DMS 273 treated with DMSO at 0.1 percent for 48 hours (cell line): Measurements from ENCODE around the gene USP17L29.
"Not testable (repeated sequence)": the region's sequence is repeated elsewhere in the genome, so short reads cannot be mapped to it uniquely, and the experiment has no call there.

Experiments
- DNase-seq: peaks from one replicate; lab custom pipeline; 2025; lab: John Stamatoyannopoulos, UW

USP17L29 gene, protein sequence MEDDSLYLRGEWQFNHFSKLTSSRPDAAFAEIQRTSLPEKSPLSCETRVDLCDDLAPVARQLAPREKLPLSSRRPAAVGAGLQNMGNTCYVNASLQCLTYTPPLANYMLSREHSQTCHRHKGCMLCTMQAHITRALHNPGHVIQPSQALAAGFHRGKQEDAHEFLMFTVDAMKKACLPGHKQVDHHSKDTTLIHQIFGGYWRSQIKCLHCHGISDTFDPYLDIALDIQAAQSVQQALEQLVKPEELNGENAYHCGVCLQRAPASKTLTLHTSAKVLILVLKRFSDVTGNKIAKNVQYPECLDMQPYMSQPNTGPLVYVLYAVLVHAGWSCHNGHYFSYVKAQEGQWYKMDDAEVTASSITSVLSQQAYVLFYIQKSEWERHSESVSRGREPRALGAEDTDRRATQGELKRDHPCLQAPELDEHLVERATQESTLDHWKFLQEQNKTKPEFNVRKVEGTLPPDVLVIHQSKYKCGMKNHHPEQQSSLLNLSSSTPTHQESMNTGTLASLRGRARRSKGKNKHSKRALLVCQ

DNA sequence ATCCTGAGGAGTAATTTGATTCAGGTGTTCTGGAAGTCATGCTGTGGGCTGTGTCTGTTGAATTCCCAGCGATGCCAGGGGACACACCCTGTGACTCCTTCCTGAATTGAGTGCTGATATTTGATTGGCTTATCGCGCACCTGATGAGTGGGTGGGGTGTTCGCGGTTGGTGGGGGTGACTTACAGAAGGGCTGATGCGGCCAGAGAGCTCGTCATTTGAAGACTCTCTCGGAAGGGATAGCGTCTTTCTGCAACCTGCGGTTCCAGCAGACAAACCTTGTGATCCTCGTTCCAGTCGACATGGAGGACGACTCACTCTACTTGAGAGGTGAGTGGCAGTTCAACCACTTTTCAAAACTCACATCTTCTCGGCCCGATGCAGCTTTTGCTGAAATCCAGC, at the start of gene USP17L29:
Gene USP17L29, plus strand, starts transcription at position 301 of the 400 bp plus-strand sequence. Its CDS starts 0 bp downstream, at position 301.
- DNase-seq, result not testable (repeated sequence)

DNA sequence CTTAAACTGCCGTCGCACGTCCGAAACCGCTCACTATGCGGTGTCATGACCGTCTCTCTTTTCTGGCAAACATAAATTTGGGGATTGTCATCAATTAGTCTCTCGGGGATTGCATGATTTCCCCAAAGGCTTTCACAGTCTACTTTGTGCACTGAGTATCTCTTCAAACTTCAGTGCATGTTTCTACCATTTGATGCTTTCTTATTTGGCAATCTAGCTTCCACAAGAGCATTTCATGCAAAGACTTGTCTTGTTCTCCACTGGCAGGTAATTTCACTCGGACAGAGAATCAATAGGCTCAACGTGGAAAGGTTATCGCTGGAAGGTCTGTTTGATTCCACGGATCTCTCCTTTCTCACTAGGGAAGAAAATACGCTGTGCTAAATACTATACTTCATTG, 29.2 kb upstream of the USP17L29 start:
- DNase-seq, result not testable (repeated sequence)

DNA sequence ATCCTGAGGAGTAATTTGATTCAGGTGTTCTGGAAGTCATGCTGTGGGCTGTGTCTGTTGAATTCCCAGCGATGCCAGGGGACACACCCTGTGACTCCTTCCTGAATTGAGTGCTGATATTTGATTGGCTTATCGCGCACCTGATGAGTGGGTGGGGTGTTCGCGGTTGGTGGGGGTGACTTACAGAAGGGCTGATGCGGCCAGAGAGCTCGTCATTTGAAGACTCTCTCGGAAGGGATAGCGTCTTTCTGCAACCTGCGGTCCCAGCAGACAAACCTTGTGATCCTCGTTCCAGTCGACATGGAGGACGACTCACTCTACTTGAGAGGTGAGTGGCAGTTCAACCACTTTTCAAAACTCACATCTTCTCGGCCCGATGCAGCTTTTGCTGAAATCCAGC, 28.6 kb upstream of the USP17L29 start, which contains the start of gene USP17L24:
Gene USP17L24, plus strand, starts transcription at position 301 of the 400 bp plus-strand sequence. Its CDS starts 0 bp downstream, at position 301.
- DNase-seq, result not testable (repeated sequence)

DNA sequence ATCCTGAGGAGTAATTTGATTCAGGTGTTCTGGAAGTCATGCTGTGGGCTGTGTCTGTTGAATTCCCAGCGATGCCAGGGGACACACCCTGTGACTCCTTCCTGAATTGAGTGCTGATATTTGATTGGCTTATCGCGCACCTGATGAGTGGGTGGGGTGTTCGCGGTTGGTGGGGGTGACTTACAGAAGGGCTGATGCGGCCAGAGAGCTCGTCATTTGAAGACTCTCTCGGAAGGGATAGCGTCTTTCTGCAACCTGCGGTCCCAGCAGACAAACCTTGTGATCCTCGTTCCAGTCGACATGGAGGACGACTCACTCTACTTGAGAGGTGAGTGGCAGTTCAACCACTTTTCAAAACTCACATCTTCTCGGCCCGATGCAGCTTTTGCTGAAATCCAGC, 23.8 kb upstream of the USP17L29 start, which contains the start of gene USP17L25:
Gene USP17L25, plus strand, starts transcription at position 301 of the 400 bp plus-strand sequence. Its CDS starts 0 bp downstream, at position 301.
- DNase-seq, result not testable (repeated sequence)

DNA sequence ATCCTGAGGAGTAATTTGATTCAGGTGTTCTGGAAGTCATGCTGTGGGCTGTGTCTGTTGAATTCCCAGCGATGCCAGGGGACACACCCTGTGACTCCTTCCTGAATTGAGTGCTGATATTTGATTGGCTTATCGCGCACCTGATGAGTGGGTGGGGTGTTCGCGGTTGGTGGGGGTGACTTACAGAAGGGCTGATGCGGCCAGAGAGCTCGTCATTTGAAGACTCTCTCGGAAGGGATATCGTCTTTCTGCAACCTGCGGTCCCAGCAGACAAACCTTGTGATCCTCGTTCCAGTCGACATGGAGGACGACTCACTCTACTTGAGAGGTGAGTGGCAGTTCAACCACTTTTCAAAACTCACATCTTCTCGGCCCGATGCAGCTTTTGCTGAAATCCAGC, 19.1 kb upstream of the USP17L29 start, which contains the start of gene USP17L26:
Gene USP17L26, plus strand, starts transcription at position 301 of the 400 bp plus-strand sequence. Its CDS starts 0 bp downstream, at position 301.
- not testable (repeated sequence) for DNase-seq

DNA sequence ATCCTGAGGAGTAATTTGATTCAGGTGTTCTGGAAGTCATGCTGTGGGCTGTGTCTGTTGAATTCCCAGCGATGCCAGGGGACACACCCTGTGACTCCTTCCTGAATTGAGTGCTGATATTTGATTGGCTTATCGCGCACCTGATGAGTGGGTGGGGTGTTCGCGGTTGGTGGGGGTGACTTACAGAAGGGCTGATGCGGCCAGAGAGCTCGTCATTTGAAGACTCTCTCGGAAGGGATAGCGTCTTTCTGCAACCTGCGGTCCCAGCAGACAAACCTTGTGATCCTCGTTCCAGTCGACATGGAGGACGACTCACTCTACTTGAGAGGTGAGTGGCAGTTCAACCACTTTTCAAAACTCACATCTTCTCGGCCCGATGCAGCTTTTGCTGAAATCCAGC, 14.3 kb upstream of the USP17L29 start, which contains the start of gene USP17L5:
Gene USP17L5, plus strand, starts transcription at position 301 of the 400 bp plus-strand sequence. Its CDS starts 0 bp downstream, at position 301.
- DNase-seq, result not testable (repeated sequence)

DNA sequence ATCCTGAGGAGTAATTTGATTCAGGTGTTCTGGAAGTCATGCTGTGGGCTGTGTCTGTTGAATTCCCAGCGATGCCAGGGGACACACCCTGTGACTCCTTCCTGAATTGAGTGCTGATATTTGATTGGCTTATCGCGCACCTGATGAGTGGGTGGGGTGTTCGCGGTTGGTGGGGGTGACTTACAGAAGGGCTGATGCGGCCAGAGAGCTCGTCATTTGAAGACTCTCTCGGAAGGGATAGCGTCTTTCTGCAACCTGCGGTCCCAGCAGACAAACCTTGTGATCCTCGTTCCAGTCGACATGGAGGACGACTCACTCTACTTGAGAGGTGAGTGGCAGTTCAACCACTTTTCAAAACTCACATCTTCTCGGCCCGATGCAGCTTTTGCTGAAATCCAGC, 9.6 kb upstream of the USP17L29 start, which contains the start of gene USP17L27:
Gene USP17L27, plus strand, starts transcription at position 301 of the 400 bp plus-strand sequence. Its CDS starts 0 bp downstream, at position 301.
- DNase-seq, result not testable (repeated sequence)

DNA sequence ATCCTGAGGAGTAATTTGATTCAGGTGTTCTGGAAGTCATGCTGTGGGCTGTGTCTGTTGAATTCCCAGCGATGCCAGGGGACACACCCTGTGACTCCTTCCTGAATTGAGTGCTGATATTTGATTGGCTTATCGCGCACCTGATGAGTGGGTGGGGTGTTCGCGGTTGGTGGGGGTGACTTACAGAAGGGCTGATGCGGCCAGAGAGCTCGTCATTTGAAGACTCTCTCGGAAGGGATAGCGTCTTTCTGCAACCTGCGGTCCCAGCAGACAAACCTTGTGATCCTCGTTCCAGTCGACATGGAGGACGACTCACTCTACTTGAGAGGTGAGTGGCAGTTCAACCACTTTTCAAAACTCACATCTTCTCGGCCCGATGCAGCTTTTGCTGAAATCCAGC, 4.8 kb upstream of the USP17L29 start, which contains the start of gene USP17L28:
Gene USP17L28, plus strand, starts transcription at position 301 of the 400 bp plus-strand sequence. Its CDS starts 0 bp downstream, at position 301.
- not testable (repeated sequence) for DNase-seq

DNA sequence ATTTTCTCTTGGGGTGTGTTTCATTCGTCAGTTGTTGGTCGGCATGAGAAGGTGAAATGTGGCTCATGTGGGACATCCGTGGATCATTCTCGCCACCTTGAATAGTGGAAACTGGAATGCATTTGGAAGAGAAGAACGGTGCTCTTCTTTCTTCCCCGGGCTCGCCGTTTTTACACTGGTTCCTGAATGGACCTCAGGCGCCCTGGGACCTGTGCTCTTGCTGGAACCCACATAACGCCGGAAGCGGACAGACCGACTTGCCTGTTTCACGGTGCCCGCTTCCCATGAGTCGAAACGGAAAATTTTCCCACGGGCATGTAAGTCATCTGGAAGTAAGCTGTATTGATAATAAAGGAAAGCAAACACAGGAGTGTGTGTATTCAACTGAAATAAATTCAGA, 2.6 kb upstream of the USP17L29 start:
- DNase-seq, result not testable (repeated sequence)

DNA sequence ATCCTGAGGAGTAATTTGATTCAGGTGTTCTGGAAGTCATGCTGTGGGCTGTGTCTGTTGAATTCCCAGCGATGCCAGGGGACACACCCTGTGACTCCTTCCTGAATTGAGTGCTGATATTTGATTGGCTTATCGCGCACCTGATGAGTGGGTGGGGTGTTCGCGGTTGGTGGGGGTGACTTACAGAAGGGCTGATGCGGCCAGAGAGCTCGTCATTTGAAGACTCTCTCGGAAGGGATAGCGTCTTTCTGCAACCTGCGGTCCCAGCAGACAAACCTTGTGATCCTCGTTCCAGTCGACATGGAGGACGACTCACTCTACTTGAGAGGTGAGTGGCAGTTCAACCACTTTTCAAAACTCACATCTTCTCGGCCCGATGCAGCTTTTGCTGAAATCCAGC, 9.4 kb downstream of the USP17L29 start, which contains the start of gene USP17L30:
Gene USP17L30, plus strand, starts transcription at position 301 of the 400 bp plus-strand sequence. Its CDS starts 0 bp downstream, at position 301.
- not testable (repeated sequence) for DNase-seq

DNA sequence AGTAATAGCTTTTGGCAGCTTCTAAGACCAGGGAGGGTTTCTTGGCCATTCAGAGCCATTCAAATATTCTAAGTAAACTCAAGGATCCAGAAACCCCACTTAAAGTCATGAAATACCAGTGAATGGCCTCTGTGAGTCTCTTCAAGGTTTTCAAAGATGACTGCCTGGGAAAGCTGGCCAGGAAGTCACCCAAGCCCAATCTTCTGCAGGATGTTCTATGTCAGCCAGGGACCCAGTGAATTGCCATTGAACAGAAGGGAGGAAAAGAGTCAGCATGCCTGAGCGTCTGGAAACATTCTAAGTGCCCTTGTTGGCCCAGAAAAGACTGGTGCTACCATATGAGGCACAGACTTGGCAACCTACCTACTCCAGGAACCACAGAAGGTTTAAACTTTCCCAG, 26.4 kb downstream of the USP17L29 start:
- DNase-seq, result not testable (repeated sequence)

DNA sequence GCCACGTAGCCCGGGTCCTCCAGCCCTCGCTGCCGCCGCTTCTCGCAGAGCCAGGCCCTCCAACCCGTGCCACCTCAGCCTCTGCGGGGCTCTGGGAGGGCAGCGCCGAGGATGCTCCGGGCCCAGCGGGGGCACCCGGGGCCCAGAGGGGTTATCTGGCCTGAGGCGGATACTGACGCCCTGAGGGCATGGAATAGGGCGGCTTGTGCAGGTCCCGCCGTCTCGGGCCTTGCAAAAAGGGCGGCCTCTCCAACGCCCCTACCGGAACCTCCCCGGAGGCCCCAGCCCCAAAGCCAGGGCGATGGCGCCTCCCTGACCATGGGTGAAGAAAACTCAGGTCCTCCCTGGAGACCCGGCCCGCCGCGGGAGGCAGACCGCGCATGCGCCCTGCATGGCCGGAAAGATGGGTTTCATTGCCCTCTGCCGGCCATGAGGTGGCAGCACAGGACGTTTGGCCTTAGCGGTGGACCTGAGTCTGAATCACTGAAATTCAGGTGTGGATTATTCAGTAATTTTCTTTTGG, 27.6 kb downstream of the USP17L29 start:
- not testable (repeated sequence) for DNase-seq

DNA sequence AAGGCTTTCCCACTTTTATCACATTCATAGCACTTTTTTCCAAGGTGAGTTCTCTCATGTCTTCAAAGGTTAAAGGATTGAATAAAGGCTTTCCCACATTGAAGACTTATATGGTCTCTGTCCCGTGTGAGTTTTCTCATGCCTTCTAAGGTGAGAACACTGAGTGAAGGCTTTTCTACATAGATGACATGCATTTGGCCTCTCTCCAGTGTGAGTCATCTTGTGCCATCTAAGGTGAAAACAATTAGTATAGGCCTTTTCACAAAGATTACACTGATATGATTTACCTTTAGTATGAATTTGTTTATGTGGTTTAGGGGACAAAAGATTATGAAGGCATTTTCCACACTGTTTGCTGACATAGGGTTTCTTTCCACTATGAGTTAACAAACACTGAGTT, 30.7 kb downstream of the USP17L29 start:
- DNase-seq, result no peak

DNA sequence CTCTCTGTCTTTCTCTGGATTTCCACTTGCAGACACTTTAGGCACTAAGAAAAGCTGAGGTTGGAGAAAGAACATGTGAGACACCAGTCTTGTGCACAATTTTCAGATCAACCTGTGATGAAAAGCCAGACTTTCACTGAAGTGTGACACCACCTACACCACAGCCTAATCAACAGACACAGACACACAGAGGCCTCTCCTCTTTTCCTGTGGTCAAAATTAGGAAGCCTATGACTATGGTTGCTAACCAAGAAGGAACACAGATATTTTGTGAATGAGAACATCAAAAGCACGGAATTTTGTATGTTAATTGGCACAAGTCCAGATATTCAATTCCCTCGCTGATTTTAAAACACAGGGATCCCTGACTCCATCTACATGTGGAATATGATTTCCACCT, 35.6 kb downstream of the USP17L29 start:
- not testable (repeated sequence) for DNase-seq
